H9 (cell line): ENCODE results near the gene NUP98. TPM values are rescaled to one million over a fixed set of nuclear protein-coding genes. Genes with fewer than 3 reads are reported as not detected.

ENCODE experiments used
- DNase-seq: peaks from one replicate; pipeline ENCODE4 v3.0.0-alpha.2; 2017
- H2AFZ ChIP-seq: one replicate; pipeline ENCODE4 v1.6.1; 2013; ENCODE audit warnings: mild to moderate bottlenecking, low read length, control low read depth, moderate library complexity
- H2AK5ac ChIP-seq: 2 replicates; pipeline ENCODE4 v1.6.1; 2013; ENCODE audit warnings: low read length, control low read depth, mixed read lengths; ENCODE audit not compliant: insufficient read length
- H2BK120ac ChIP-seq: one replicate; pipeline ENCODE4 v1.6.1; 2013; ENCODE audit warnings: low read depth, mild to moderate bottlenecking, low read length, control low read depth, inconsistent platforms; ENCODE audit not compliant: poor library complexity, severe bottlenecking
- H2BK12ac ChIP-seq: 2 replicates; pipeline ENCODE4 v1.6.1; 2013; ENCODE audit warnings: low read length, control low read depth, mixed read lengths, low read depth; ENCODE audit not compliant: insufficient read length
- H2BK15ac ChIP-seq: 2 replicates; pipeline ENCODE4 v1.6.1; 2013; ENCODE audit warnings: low read depth, low read length, control low read depth
- H2BK20ac ChIP-seq: one replicate; pipeline ENCODE4 v1.6.1; 2013; ENCODE audit warnings: low read depth, mild to moderate bottlenecking, low read length, control low read depth, inconsistent platforms; ENCODE audit not compliant: poor library complexity, severe bottlenecking
- H2BK5ac ChIP-seq: 2 replicates; pipeline ENCODE4 v1.6.1; 2013; ENCODE audit warnings: low read length, control low read depth, mixed read lengths; ENCODE audit not compliant: insufficient read length
- H3K14ac ChIP-seq: 2 replicates; pipeline ENCODE4 v1.6.1; 2013; ENCODE audit warnings: low read length, control low read depth; ENCODE audit not compliant: insufficient read depth
- H3K18ac ChIP-seq: 2 replicates; pipeline ENCODE4 v1.6.1; 2013; ENCODE audit warnings: low read depth, mild to moderate bottlenecking, mixed read lengths, low read length, control low read depth; ENCODE audit not compliant: insufficient read length
- H3K23ac ChIP-seq: 2 replicates; pipeline ENCODE4 v1.6.1; 2013; ENCODE audit warnings: low read length, control low read depth, mixed read lengths, low read depth; ENCODE audit not compliant: insufficient read length
- H3K23me2 ChIP-seq: 2 replicates; pipeline ENCODE4 v1.6.1; 2013; ENCODE audit warnings: low read depth, mild to moderate bottlenecking, mixed read lengths, low read length, control low read depth; ENCODE audit not compliant: insufficient read length, poor library complexity, severe bottlenecking
- H3K27ac ChIP-seq: 2 replicates; pipeline ENCODE4 v1.5.1; 2013; ENCODE audit warnings: low read length, control low read depth, mixed read lengths, low read depth; ENCODE audit not compliant: insufficient read length
- H3K27me3 ChIP-seq: 2 replicates; pipeline ENCODE4 v1.6.1; 2013; ENCODE audit warnings: low read length, control low read depth, inconsistent platforms; ENCODE audit not compliant: insufficient read depth
- H3K4ac ChIP-seq: 2 replicates; pipeline ENCODE4 v1.6.1; 2013; ENCODE audit warnings: low read depth, mild to moderate bottlenecking, control low read depth, inconsistent platforms, low read length, moderate library complexity
- H3K4me1 ChIP-seq: 2 replicates; pipeline ENCODE4 v1.6.1; 2013; ENCODE audit warnings: low read length, control low read depth, inconsistent platforms; ENCODE audit not compliant: insufficient read depth
- H3K4me2 ChIP-seq: 2 replicates; pipeline ENCODE4 v1.6.1; 2013; ENCODE audit warnings: low read length, control low read depth, mixed read lengths; ENCODE audit not compliant: insufficient read length, insufficient read depth
- H3K56ac ChIP-seq: 2 replicates; pipeline ENCODE4 v1.6.1; 2013; ENCODE audit warnings: low read depth, mild to moderate bottlenecking, mixed read lengths, low read length, control low read depth; ENCODE audit not compliant: insufficient read length
- H3K79me1 ChIP-seq: 2 replicates; pipeline ENCODE4 v1.6.1; 2013; ENCODE audit warnings: low read depth, mild to moderate bottlenecking, moderate library complexity, low read length, control low read depth, inconsistent platforms; ENCODE audit not compliant: insufficient read depth, poor library complexity, severe bottlenecking
- H3K79me2 ChIP-seq: 2 replicates; pipeline ENCODE4 v1.6.1; 2013; ENCODE audit warnings: low read length, control low read depth, inconsistent platforms; ENCODE audit not compliant: insufficient read depth
- H3K9ac ChIP-seq: 2 replicates; pipeline ENCODE4 v1.6.1; 2013; ENCODE audit warnings: low read length, control low read depth, mixed read lengths; ENCODE audit not compliant: insufficient read length; ENCODE audit errors: extremely low read depth
- H3K9me3 ChIP-seq: one replicate; pipeline ENCODE4 v1.6.1; 2013; ENCODE audit warnings: low read depth, low read length, inconsistent platforms; ENCODE audit not compliant: control insufficient read depth
- H3T11ph ChIP-seq: one replicate; pipeline ENCODE4 v1.6.1; 2013; ENCODE audit warnings: mild to moderate bottlenecking, low read length, control low read depth, inconsistent platforms
- H4K20me1 ChIP-seq: one replicate; pipeline ENCODE4 v1.6.1; 2013; ENCODE audit not compliant: control insufficient read depth, insufficient read length, insufficient read depth
- H4K5ac ChIP-seq: 2 replicates; pipeline ENCODE4 v1.6.1; 2013; ENCODE audit warnings: low read depth, mild to moderate bottlenecking, mixed read lengths, low read length, control low read depth; ENCODE audit not compliant: insufficient read length
- H4K8ac ChIP-seq: replicated peaks from 2 replicates; pipeline ENCODE4 v1.6.1; 2013; ENCODE audit warnings: low read length, control low read depth, mixed read lengths, low read depth; ENCODE audit not compliant: insufficient read length
- H4K91ac ChIP-seq: 2 replicates; pipeline ENCODE4 v1.6.1; 2013; ENCODE audit warnings: low read depth, mild to moderate bottlenecking, moderate library complexity, mixed read lengths, low read length, control low read depth; ENCODE audit not compliant: insufficient read length
- H3K27ac Mint-ChIP-seq, 3 experiments: 2 replicates in 2 of 3; 3 replicates in 1 of 3; pipeline ENCODE4 v1.8.0; 2020 to 2021; ENCODE audit warnings: mixed read lengths in 3 of 3, mild to moderate bottlenecking in 1 of 3, moderate library complexity in 1 of 3
- H3K27me3 Mint-ChIP-seq: 2 replicates; pipeline ENCODE4 v1.8.0; 2021; ENCODE audit warnings: low read depth, mild to moderate bottlenecking, moderate library complexity, mixed read lengths
- H3K36me3 Mint-ChIP-seq, 3 experiments: 2 replicates in 2 of 3; 3 replicates in 1 of 3; pipeline ENCODE4 v1.8.0; 2020 to 2021; ENCODE audit warnings: low read depth in 3 of 3, mixed read lengths in 3 of 3; ENCODE audit not compliant: insufficient read depth in 1 of 3
- H3K4me1 Mint-ChIP-seq, 2 experiments: 2 replicates each; pipeline ENCODE4 v1.8.0; 2020; ENCODE audit warnings: mixed read lengths in 2 of 2
- H3K4me3 Mint-ChIP-seq, 2 experiments: 2 replicates in 1 of 2; 3 replicates in 1 of 2; pipeline ENCODE4 v1.8.0; 2020 to 2021; ENCODE audit warnings: mild to moderate bottlenecking in 2 of 2, mixed read lengths in 2 of 2, moderate library complexity in 1 of 2
- H3K9me3 Mint-ChIP-seq, 2 experiments: 2 replicates in 1 of 2; 3 replicates in 1 of 2; pipeline ENCODE4 v1.8.0; 2020; ENCODE audit warnings: mild to moderate bottlenecking in 2 of 2, mixed read lengths in 2 of 2, moderate library complexity in 1 of 2
- WGBS: extraction: QIAGEN DNeasy Blood & Tissue Kit; methylation state at CpG from one replicate; pipeline ENCODE4 v1.1.7; 2013; ENCODE audit warnings: missing lambda C conversion rate, low lambda C conversion rate, mixed read lengths; ENCODE audit not compliant: insufficient read length; ENCODE audit errors: extremely low coverage; 5-methylcytosine and 5-hydroxymethylcytosine counted together
- total RNA-seq: library from RNA; stranded (reverse); gene quantifications from 2 replicates; pipeline ENCODE4 v1.2.1, GENCODE V29; 2021
- TF ChIP-seq, protein P1 (sequence below): fragments of 200-600 bp; sonication (generic); conservative IDR thresholded peaks from 3 replicates; pipeline ENCODE4 v1.8.0; 2021; ENCODE audit warnings: antibody characterized with exemption, mild to moderate bottlenecking

NUP98 gene
- total RNA-seq, 1 experiment from 2014 or later, result 105 TPM

DNA sequence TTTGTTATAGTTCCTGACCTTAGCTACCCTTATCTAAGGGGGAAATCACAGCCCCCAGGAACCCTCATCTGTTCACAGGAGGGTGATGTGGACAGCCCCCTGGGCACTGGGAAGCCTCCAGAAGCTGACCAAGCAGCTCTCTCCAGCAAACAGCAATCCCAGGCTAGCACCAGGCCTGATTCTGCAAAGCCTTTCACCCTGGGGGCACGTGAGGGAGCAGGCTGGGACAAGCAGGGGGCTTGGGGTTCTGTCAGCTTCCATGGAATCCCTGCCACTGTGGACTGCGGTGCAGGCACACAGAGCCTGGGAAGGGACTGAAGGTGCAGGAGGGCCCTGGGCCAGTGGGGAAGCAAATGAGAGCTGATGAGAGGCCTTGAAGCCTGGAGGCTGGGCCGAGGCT lies 13.1 kb upstream of the NUP98 start:
- no CpG with 5 or more reads among the region's 3 CpGs for WGBS
- Histone ChIP-seq H3K4ac (no peak overlapping the region), H3K79me1 (no peaks in the 10 kb centered on the region), H3K9me3 (no peaks in the 10 kb centered on the region), H2BK15ac (no peak overlapping the region), H3K9ac (no peak overlapping the region), H3K23me2 (peaks cover 9% of the 10 kb centered on the region), H4K8ac (no peak overlapping the region), H3T11ph (no peak overlapping the region), H3K56ac (no peak overlapping the region), H4K5ac (no peak overlapping the region), H2AK5ac (no peak overlapping the region), H2AFZ (no peak overlapping the region), H3K27ac (no peak overlapping the region), H3K23ac (no peak overlapping the region), H3K14ac (no peak overlapping the region), H4K91ac (no peak overlapping the region), H3K4me2 (no peak overlapping the region), H3K79me2 (0 out of 2 replicates have a peak, but pooled peaks cover 2% of the 10 kb centered on the region), H2BK5ac (no peak overlapping the region), H4K20me1 (no peaks in the 10 kb centered on the region), H3K18ac (no peak overlapping the region), H2BK12ac (no peak overlapping the region), H3K27me3 (no peaks in the 10 kb centered on the region), H2BK20ac (no peak overlapping the region), H2BK120ac (no peak overlapping the region), H3K4me1 (no peaks in the 10 kb centered on the region)
- H3K4me1 Mint-ChIP-seq, result peaks cover 14 to 17% of the 10 kb centered on the region in 2 experiments
- no peak overlapping the region for H3K4me3 Mint-ChIP-seq
- H3K27ac Mint-ChIP-seq, result no peak overlapping the region
- TF ChIP-seq, protein P1, sequence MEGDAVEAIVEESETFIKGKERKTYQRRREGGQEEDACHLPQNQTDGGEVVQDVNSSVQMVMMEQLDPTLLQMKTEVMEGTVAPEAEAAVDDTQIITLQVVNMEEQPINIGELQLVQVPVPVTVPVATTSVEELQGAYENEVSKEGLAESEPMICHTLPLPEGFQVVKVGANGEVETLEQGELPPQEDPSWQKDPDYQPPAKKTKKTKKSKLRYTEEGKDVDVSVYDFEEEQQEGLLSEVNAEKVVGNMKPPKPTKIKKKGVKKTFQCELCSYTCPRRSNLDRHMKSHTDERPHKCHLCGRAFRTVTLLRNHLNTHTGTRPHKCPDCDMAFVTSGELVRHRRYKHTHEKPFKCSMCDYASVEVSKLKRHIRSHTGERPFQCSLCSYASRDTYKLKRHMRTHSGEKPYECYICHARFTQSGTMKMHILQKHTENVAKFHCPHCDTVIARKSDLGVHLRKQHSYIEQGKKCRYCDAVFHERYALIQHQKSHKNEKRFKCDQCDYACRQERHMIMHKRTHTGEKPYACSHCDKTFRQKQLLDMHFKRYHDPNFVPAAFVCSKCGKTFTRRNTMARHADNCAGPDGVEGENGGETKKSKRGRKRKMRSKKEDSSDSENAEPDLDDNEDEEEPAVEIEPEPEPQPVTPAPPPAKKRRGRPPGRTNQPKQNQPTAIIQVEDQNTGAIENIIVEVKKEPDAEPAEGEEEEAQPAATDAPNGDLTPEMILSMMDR, result no peak
- H3K27me3 Mint-ChIP-seq, result no peaks in the 10 kb centered on the region
- H3K36me3 Mint-ChIP-seq, result peaks cover 0 to 5% (median 0%) of the 10 kb centered on the region in 3 experiments; a peak in 2 of 7 replicates
- DNase-seq, result no peak
- H3K9me3 Mint-ChIP-seq, result no peaks in the 10 kb centered on the region
